ENCODE results near the gene ZNF506. TPM values are rescaled to one million over a fixed set of nuclear protein-coding genes. Genes with fewer than 3 reads are reported as not detected.

ZNF506 gene
- total and polyA plus RNA-seq, 2 experiments from 2014 or later = 26.0 to 42.1 TPM

DNA sequence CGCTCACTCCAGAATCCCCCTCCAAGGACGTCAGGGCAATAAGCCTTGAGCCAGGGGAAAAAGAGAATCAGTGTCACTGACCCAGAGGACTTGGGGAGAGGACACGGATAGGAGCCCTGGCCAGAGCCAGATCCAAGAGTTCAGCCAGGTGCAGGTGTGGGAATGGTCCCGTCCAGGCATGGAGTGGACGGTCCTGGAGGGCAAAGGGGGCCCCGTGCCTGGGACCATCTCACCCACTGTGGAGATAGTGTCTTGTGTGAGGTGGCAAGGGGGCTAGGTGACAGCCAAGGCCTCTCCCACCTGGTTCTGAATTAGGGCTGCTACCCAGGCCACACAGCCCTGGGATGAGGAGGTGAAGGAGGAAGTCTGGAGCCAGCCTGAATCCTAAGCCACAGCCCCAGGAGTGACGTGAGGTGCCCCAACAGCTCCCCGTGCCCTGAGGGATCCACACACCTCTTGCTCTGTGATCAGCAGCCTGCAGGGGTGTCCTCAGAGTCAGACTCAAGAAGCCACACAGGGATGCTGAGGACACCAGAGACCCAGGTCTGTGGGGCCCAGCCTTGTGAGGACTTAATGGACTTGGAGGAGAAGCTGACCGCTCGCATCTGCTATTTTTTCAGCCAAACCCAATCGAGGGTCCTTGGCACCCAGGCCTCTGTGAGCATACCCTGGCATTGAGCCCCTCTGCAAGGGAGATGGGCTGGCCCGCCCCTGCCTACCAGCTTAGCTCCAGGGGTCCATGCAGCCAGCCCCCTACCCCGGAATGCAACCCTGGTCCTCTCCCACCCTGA is 72.2 kb downstream of the ZNF506 start (continued):
- TF ChIP-seq, protein P1, sequence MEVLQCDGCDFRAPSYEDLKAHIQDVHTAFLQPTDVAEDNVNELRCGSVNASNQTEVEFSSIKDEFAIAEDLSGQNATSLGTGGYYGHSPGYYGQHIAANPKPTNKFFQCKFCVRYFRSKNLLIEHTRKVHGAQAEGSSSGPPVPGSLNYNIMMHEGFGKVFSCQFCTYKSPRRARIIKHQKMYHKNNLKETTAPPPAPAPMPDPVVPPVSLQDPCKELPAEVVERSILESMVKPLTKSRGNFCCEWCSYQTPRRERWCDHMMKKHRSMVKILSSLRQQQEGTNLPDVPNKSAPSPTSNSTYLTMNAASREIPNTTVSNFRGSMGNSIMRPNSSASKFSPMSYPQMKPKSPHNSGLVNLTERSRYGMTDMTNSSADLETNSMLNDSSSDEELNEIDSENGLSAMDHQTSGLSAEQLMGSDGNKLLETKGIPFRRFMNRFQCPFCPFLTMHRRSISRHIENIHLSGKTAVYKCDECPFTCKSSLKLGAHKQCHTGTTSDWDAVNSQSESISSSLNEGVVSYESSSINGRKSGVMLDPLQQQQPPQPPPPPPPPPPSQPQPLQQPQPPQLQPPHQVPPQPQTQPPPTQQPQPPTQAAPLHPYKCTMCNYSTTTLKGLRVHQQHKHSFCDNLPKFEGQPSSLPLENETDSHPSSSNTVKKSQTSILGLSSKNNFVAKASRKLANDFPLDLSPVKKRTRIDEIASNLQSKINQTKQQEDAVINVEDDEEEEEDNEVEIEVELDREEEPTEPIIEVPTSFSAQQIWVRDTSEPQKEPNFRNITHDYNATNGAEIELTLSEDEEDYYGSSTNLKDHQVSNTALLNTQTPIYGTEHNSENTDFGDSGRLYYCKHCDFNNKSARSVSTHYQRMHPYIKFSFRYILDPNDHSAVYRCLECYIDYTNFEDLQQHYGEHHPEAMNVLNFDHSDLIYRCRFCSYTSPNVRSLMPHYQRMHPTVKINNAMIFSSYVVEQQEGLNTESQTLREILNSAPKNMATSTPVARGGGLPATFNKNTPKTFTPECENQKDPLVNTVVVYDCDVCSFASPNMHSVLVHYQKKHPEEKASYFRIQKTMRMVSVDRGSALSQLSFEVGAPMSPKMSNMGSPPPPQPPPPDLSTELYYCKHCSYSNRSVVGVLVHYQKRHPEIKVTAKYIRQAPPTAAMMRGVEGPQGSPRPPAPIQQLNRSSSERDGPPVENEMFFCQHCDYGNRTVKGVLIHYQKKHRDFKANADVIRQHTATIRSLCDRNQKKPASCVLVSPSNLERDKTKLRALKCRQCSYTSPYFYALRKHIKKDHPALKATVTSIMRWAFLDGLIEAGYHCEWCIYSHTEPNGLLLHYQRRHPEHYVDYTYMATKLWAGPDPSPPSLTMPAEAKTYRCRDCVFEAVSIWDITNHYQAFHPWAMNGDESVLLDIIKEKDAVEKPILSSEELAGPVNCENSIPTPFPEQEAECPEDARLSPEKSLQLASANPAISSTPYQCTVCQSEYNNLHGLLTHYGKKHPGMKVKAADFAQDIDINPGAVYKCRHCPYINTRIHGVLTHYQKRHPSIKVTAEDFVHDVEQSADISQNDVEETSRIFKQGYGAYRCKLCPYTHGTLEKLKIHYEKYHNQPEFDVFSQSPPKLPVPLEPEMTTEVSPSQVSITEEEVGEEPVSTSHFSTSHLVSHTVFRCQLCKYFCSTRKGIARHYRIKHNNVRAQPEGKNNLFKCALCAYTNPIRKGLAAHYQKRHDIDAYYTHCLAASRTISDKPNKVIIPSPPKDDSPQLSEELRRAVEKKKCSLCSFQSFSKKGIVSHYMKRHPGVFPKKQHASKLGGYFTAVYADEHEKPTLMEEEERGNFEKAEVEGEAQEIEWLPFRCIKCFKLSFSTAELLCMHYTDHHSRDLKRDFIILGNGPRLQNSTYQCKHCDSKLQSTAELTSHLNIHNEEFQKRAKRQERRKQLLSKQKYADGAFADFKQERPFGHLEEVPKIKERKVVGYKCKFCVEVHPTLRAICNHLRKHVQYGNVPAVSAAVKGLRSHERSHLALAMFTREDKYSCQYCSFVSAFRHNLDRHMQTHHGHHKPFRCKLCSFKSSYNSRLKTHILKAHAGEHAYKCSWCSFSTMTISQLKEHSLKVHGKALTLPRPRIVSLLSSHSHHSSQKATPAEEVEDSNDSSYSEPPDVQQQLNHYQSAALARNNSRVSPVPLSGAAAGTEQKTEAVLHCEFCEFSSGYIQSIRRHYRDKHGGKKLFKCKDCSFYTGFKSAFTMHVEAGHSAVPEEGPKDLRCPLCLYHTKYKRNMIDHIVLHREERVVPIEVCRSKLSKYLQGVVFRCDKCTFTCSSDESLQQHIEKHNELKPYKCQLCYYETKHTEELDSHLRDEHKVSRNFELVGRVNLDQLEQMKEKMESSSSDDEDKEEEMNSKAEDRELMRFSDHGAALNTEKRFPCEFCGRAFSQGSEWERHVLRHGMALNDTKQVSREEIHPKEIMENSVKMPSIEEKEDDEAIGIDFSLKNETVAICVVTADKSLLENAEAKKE (CRISPR knock-in tag; IDR thresholded peaks at IDR 0.05) = no peak
- TF ChIP-seq CREB1 (CRISPR knock-in tag; IDR thresholded peaks at IDR 0.05; ENCODE audit: low read depth) (no peak), JUNB (IDR thresholded peaks at IDR 0.05; ENCODE audit: unreplicated experiment) (no peak), STAT1 (IDR thresholded peaks at IDR 0.05; ENCODE audit: unreplicated experiment) (no peak)

DNA sequence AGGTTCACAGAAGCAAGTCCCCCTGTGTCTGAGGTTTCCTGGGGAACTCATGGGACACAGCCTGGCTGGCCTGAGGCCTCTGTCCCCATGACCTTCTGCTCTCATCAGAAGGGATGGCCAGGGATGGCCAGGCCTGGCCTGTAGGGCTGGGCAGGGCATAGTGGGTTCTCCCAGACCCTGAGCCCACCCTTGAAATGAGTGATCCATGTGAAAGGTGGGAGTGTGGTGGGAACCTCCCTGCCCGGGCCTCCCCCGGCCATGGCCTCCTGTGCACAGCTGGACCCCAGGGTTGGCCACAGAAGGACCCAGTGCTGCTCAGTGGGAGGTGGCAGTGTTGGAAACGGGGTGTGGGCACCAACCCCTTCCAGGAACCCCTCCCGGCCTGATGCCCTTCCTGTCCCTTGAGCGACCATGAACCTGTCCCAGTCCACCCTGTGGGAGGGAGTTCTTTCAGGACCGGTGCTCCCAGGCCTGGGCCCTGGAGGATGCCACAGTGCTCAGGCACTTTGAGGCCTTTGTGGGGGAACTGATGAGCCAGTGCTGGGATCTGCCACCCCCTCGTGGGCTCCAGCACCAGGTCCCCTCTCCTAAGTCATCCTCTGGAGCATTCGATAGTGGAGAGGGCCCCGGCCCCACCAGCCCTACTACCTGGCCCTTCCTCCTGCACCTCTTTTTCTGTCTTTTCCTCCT is 73.2 kb downstream of the ZNF506 start:
- Mint-ChIP-seq H3K36me3 (ENCODE audit: low read depth) (no peaks in the 10 kb centered on the region; the same call in 2 of the 3 replicates), H3K27me3 (ENCODE audit: insufficient read depth, low read depth, poor library complexity) (peaks cover 6% of the 10 kb centered on the region), H3K27ac (no peak overlapping the region), H3K4me1 (no peaks in the 10 kb centered on the region), H3K9me3 (peaks cover 7% of the 10 kb centered on the region; the same call in 2 of the 3 replicates), H3K4me3 (no peak overlapping the region)
- Histone ChIP-seq H3K36me3 (ENCODE audit: insufficient read depth) (no peaks in the 10 kb centered on the region), H3K79me2 (replicated peaks; ENCODE audit: insufficient read depth) (no peaks in the 10 kb centered on the region), H2AFZ (no peak overlapping the region), H4K20me1 (replicated peaks; ENCODE audit: insufficient read depth) (no peaks in the 10 kb centered on the region), H3K4me3 (no peak overlapping the region), H3K4me2 (no peak overlapping the region), H3K27ac (ENCODE audit: low read depth) (no peak overlapping the region), H3K27me3 (ENCODE audit: insufficient read depth) (no peaks in the 10 kb centered on the region), H3K4me1 (ENCODE audit: insufficient read depth) (no peaks in the 10 kb centered on the region), H3F3A (replicated peaks; ENCODE audit: low read depth) (no peaks in the 10 kb centered on the region), H3K9me2 (ENCODE audit: insufficient read depth) (0 out of 2 replicates have a peak, but pooled peaks cover 2% of the 10 kb centered on the region)
- TF ChIP-seq POLR2AphosphoS5 (IDR thresholded peaks at IDR 0.05; ENCODE audit: low read depth) (no peak), EZH2phosphoT487 (IDR thresholded peaks at IDR 0.05; ENCODE audit: unreplicated experiment) (no peak), CREB1 (CRISPR knock-in tag; IDR thresholded peaks at IDR 0.05; ENCODE audit: low read depth) (no peak), JUNB (IDR thresholded peaks at IDR 0.05; ENCODE audit: unreplicated experiment) (no peak)
- TF ChIP-seq, protein P2, sequence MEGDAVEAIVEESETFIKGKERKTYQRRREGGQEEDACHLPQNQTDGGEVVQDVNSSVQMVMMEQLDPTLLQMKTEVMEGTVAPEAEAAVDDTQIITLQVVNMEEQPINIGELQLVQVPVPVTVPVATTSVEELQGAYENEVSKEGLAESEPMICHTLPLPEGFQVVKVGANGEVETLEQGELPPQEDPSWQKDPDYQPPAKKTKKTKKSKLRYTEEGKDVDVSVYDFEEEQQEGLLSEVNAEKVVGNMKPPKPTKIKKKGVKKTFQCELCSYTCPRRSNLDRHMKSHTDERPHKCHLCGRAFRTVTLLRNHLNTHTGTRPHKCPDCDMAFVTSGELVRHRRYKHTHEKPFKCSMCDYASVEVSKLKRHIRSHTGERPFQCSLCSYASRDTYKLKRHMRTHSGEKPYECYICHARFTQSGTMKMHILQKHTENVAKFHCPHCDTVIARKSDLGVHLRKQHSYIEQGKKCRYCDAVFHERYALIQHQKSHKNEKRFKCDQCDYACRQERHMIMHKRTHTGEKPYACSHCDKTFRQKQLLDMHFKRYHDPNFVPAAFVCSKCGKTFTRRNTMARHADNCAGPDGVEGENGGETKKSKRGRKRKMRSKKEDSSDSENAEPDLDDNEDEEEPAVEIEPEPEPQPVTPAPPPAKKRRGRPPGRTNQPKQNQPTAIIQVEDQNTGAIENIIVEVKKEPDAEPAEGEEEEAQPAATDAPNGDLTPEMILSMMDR (conservative IDR thresholded peaks at IDR 0.05; ENCODE audit: low read depth in 2 of 2) = no peak
- TF ChIP-seq, protein P3, sequence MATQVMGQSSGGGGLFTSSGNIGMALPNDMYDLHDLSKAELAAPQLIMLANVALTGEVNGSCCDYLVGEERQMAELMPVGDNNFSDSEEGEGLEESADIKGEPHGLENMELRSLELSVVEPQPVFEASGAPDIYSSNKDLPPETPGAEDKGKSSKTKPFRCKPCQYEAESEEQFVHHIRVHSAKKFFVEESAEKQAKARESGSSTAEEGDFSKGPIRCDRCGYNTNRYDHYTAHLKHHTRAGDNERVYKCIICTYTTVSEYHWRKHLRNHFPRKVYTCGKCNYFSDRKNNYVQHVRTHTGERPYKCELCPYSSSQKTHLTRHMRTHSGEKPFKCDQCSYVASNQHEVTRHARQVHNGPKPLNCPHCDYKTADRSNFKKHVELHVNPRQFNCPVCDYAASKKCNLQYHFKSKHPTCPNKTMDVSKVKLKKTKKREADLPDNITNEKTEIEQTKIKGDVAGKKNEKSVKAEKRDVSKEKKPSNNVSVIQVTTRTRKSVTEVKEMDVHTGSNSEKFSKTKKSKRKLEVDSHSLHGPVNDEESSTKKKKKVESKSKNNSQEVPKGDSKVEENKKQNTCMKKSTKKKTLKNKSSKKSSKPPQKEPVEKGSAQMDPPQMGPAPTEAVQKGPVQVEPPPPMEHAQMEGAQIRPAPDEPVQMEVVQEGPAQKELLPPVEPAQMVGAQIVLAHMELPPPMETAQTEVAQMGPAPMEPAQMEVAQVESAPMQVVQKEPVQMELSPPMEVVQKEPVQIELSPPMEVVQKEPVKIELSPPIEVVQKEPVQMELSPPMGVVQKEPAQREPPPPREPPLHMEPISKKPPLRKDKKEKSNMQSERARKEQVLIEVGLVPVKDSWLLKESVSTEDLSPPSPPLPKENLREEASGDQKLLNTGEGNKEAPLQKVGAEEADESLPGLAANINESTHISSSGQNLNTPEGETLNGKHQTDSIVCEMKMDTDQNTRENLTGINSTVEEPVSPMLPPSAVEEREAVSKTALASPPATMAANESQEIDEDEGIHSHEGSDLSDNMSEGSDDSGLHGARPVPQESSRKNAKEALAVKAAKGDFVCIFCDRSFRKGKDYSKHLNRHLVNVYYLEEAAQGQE (IDR thresholded peaks at IDR 0.05; ENCODE audit: unreplicated experiment) = no peak
- TF ChIP-seq, protein P4, sequence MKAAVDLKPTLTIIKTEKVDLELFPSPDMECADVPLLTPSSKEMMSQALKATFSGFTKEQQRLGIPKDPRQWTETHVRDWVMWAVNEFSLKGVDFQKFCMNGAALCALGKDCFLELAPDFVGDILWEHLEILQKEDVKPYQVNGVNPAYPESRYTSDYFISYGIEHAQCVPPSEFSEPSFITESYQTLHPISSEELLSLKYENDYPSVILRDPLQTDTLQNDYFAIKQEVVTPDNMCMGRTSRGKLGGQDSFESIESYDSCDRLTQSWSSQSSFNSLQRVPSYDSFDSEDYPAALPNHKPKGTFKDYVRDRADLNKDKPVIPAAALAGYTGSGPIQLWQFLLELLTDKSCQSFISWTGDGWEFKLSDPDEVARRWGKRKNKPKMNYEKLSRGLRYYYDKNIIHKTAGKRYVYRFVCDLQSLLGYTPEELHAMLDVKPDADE (IDR thresholded peaks at IDR 0.05) = no peak
- DNase-seq (ENCODE audit: low spot score) (no peak), ATAC-seq (no peak)

Data from GM23338 (cell line).